Dedifferentiated amniotic fluid mesenchymal stem cell (primary cell): ENCODE data around the gene LAG3.
"Not testable (repeated sequence)": the region's sequence is repeated elsewhere in the genome, so short reads cannot be mapped to it uniquely, and the experiment has no call there.

Experiments used
- DNase-seq: peaks from one replicate; pipeline ENCODE4 v3.0.0-alpha.2; 2016; ENCODE audit errors: extremely low spot score

LAG3 gene

DNA sequence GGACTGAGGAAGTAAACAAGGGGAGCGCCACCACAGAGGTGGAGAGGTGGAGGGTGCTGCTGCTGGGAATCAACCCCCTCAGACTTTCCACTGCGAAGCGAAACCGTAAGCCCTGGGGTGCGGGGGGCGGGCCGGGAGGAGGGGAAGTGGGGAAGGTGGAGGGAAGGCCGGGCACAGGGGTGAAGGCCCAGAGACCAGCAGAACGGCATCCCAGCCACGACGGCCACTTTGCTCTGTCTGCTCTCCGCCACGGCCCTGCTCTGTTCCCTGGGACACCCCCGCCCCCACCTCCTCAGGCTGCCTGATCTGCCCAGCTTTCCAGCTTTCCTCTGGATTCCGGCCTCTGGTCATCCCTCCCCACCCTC, at the start of gene LAG3:
LAG3 (plus strand) TSS at position 190 of the 365 bp plus-strand sequence. CDS start 333 bp downstream, outside the sequence.
- DNase-seq, result no peak

DNA sequence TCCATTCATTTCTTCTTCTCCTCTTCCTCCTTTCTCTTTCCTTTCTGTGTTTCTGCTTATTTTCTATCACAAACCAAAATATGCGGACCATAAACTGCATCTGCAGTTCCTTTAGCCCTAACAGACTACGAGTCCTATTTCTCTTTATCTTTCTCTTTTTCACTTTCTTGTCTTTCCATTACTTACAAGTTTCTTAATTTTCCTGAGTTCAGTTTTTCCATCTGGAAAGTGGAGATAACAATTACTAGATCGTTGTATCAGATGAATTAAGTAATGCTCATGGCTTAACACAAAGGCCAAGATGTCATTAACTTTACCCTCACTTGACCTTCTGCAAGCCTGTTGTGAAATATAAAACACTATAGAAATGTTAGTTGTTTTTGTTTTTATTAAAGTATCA, 49.5 kb upstream of the LAG3 start:
- no peak for DNase-seq

DNA sequence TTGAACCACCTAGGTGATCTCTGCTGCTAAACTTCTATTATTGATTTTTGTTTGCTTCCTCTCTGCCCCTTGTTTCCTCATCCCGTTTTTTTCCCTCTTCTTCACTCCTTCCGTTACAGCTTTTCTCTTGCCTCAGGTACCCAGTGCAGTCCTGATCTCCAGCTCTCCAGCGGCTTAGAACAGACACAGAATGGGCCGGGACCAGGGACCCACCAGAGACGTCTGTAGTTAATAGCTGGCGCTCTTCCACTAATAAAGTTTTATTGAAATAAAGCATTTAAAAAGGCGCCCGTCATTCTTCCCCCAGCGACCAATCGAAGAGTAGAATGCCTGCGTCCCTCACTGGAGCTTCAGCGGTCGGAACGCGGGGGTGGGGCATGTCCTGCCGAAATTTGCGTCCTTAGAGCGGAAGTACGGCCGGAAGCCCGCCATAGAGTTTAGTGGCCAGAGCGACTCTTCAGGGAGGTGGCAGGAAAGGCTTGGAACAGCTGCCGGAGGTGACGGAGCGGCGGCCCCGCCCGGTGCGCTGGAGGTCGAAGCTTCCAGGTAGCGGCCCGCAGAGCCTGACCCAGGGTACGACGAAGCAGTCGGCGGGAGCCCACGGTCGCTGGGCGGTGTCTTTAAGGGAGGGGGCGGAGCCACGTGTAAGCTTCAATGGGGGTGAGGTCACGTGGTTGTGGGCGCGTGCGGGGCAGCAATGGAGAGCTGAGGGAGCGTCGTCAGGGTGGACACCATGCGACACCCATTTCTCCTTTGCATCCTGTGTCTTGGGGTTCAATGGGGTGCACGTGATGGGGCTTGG, 48.5 kb upstream of the LAG3 start, which contains the start of gene COPS7A:
COPS7A (plus strand) TSS at position 440 of the 802 bp plus-strand sequence. CDS start 611 bp downstream, outside the sequence.
- peak; percentile 98 for DNase-seq

DNA sequence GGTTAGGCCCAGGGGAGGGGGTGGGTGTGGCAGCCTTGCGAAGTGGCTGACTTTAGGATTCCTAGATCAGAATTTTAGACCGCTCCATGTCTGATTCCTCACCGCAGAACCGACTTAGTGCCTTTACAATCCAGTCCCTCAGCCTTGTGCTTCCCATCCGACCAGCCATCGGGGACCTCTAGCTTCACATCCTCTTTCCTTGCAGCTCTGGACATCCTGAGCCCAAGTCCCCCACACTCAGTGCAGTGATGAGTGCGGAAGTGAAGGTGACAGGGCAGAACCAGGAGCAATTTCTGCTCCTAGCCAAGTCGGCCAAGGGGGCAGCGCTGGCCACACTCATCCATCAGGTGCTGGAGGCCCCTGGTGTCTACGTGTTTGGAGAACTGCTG, 47.9 kb upstream of the LAG3 start:
- DNase-seq, result no peak

DNA sequence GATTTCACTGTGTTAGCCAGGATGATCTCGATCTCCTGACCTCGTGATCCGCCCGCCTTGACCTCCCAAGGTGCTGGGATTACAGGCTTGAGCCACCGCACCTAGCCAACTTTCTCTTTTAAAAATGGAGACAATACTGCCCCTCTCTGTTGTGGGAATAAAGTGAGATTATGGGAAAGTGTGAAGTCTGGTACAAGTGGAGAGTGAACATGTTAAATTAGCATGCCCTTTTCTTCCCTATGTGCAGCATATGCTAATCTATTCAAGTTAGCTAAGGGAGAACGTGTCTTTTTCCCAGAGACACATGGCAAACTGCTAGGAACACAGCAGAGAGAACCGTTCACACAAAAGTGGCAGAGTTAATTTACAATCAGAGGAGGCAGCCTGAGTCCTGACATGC, 47.0 kb upstream of the LAG3 start:
- DNase-seq, result no peak

DNA sequence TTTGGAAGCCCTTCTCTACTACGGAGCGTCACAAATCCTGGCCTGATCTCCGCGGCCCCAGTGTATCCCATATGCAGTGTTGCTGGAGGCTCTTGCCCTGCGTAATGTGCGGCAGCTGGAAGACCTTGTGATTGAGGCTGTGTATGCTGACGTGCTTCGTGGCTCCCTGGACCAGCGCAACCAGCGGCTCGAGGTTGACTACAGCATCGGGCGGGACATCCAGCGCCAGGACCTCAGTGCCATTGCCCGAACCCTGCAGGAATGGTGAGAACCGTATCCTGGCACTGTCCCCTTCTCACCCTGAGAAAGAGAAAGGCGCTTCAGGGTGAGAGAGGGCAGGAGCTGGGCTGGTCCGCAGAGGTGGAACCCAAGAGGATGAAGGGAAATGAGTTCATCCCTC, 43.1 kb upstream of the LAG3 start:
- no peak for DNase-seq

DNA sequence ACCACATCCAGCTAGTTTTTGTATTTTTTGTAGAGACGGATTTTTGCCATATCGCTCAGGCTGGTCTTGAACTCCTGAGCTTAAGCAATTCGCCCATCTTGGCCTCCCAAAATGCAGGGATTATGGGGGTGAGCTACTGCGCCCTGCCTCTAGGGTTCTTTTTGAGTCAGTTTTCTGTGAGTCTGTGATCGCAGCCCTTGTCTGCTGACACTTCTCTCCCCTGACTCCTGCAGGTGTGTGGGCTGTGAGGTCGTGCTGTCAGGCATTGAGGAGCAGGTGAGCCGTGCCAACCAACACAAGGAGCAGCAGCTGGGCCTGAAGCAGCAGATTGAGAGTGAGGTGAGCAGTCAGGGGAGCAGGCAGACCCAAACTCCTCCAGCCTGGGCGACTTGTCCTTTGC, 42.2 kb upstream of the LAG3 start:
- DNase-seq, result no peak

DNA sequence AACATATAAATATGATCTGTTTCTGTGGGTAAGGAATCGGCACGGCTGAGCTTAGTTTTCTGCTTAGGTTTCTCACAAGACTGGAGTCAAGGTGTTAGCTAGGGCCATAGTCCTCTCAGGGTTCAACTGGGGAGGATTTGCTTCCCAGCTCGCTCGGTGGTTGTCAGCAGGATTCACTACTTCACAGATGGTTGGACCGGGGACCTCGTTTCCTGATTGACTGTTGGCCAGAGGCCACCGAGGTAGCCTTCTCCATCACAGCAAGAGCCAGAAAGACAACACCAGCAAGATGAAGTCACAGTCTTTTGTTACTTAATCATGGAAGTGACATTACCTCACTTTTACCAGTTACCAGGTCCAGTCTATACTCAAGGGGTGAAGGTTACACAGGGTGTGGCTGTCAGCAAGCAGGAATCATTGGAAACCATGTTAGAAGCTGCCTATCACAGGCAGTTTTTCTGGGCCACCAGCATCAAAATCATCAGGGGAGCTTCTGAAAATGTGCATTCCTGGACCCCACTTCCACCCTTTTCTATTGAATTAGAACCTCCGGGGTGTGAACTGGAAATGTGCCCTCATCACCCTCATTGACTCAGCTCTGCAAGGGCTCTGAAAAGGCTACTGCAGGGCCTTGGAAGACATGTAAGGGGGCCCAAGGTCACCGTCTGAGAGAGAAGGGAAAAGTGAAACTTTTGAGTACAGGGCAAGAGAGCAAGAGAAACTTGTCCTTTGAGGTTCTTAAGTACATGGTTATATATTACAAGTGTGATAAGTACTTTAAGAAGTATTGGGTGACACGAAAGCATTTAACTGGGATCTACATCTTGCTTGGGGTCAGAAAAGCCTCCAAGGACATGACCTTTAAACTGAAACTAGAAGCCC, 37.6 kb upstream of the LAG3 start:
- no peak for DNase-seq

DNA sequence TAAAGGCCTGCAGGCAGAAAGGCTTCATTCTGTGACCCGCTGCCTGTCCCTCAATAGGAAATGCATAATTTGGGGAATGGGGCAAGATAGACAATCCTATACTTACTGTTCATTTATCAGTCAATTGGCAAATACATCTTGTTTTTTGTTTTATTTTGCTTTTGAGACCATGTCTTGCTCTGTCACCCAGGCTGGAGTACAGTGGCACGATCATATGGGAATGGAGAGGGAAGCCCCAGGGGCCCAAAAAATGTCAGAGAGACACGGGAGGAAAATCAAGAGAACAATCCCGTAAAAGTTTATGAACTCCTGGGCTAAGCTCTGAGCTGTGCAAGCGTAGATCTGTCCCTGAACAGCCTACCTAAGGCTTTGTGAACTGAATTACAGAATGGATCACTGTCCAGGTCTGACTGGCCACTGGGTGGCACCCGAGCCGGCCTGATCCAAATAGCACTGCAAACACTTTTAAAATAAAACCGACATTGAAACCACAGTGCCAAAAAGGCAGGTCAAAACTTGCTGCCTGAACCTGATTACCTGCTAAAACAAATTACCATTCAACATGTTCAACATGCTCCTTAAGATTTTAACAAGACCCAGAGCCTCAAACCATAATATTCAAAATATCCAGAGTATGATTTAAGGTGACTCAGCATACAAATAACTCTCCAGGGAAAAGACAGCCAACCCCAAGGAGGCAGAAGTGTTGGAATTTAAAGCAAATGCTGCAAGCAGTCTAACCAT, 36.7 kb upstream of the LAG3 start:
- DNase-seq, result peak; percentile 47

DNA sequence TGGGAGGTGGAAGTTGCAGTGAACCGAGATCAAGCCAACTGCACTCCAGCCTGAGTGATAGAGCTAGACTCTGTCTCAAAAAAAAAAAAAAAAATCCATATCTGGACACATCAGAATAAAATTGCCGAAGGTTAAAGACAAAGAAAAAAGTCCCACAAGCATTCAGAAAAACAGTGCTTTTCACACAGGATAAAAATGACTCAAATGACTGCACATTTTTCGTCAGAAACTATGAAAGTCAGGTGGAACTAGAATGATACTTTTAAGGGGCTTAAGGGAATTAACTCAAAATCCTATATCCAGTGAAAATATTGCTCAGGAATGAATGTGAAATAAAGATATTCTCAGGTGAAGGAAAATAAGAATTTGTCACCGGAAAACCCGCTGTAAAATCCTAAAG, 35.6 kb upstream of the LAG3 start:
- DNase-seq, result no peak

DNA sequence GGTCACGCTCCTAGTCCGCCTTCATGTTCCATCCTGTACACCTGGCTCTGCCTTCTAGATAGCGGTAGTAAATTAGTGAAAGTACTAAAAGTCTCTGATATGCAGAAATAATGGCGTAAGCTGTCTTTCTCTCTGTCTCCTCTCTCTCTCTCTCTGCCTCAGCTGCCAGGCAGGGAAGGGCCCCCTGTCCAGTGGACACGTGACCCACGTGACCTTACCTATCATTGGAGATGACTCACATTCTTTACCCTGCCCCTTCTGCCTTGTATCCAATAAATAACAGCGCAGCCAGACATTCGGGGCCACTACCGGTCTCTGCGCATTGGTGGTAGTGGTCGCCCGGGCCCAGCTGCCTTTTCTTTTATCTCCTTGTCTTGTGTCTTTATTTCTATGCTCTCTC, 30.2 kb upstream of the LAG3 start:
- not testable (repeated sequence) for DNase-seq

DNA sequence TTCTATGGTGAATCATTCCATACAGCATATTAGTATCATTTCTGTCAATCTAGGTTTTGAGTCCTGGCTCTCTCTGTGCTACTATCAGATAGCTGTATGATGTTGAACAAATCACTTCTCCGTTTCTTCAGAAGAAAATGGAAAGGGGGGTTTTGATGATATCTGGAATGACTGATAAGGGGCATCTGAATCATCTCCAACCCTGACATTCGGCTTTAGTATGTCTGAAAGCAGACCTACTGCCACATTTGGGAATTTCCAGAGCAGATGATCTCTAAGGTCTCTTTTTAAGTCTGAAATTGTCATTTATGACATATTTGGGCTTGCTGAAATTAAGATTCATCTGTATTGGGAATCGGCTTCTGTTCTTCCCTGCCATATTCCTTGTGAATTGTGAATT, 29.5 kb upstream of the LAG3 start:
- DNase-seq, result no peak

DNA sequence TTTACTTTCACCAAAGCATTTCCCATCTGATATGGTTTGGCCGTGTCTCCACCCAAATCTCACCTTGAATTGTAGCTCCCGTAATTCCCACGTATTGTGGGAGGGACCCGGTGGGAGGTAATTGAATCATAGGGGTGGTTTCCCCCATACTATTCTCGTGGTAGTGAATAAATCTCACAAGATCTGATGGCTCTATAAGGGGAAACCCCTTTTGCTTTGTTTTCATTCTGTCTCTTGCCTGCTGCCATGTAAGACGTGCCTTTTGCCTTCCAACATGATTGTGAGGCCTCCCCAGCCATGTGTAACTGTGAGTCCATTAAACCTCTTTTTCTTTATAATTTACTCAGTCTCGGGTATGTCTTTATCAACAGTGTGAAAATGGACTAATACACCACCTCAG, 29.0 kb upstream of the LAG3 start:
- not testable (repeated sequence) for DNase-seq

DNA sequence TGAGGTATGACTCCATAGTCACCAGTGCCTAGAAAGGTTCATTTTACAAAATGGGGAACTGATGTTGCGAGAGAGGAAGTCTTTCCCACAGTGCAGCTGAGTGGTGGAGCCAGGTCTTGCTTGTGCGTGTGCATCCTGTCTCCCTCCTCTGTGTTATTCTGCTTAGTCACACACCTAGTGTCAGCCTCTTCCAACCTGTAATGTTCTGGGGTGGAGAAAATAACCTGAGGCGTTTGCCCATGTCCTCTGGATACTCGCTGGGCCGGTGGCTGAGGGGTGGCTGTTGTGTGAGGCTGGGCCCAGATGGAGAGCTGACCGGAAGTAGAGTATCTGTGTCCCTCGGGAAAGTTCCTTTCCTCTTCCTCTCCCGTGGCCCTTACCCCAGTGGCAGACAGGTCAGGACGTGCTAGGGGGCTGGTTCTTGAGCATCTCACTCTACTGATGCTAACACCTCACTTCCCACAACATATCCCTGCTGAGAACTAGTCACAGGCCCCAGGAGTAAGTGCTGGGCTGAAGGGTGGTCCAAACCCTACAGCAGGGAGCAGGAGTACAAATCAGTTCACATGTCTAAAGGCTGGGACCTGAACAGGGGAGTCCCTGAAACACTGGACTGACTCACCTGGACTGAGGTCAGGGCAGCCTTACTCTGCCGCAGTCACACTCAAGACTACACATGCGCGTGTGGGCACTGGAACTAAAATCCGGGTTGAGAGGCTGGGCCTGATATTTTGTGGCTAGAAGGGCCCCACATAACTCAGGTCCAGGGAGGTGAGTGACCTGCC, 26.4 kb upstream of the LAG3 start:
- DNase-seq, result no peak

DNA sequence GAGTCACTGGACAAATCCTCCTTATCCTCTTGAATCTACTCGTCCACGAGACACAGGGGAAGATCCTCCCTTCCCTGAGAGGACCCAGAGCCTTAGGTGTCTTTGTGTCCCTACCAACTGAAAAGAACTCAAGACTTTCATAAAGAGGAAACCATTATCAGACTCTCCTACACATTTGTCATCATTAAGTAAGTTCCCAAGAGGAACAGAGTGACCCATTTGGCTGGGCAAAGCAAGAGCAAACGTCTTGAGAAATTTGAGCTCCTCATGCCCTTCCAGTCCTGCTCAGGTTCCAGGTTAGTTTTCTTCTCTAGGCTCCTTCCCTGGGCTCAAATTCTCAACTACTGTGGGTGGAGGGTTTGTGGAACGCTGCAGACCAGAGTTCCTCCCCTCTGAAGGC, 25.1 kb upstream of the LAG3 start:
- no peak for DNase-seq

DNA sequence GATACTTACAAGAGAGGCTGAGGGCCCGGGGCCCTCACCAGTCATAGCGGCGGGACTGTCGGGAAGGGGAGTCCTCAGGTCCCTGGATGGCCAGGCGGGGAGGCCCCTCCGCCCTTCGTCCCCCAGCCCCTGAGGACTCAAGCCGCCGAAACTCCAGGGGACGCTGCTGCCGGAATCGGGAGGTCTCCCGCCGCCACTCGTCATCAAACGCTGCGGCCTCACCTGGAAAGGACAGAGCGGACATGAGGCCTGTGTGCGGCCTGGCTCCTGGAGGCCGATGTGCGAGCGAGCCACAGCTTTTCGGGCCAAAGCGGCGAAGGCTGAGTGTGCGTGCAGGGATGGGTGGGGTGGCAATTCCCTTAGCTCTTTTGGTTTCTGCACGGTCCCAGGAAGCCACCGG, 23.6 kb upstream of the LAG3 start:
- DNase-seq, result no peak

DNA sequence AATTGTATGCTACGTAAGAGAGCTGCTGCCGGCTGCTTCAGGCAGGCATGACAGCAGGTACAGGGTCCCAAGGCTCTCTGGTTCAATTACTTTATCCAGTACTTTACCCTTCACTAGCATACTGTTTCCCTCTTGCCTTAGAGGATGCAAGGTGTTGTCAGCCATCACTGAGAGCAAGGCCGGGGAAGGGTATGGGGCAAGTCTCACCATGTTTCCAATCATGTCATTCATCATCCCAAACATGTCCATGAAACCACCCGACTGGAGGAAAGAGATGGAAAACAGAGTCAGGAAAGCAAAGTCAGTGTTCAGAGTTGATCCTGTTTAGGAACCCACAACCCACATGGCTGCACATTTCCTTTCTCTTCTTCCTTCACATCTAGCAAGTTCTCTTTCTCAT, 21.8 kb upstream of the LAG3 start:
- DNase-seq, result no peak

DNA sequence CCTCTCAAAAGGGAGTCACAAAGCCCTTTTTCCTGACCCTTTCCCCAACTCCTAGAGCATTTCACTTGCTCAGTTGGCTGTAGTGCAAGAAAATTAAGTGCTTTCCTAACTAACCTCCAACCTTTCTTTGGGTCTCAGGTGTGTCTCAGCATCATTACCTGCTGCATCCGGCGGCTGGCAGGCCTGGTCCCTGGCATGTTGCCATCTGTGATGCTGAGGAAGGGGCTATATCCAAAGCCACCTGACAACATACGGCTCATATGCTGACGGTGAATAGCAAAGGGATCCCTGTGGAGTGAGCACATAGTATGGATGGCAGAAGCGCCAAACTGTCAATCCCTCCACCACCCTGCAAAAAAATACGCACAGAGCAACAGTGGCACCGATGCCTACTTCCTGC, 20.6 kb upstream of the LAG3 start:
- no peak for DNase-seq

DNA sequence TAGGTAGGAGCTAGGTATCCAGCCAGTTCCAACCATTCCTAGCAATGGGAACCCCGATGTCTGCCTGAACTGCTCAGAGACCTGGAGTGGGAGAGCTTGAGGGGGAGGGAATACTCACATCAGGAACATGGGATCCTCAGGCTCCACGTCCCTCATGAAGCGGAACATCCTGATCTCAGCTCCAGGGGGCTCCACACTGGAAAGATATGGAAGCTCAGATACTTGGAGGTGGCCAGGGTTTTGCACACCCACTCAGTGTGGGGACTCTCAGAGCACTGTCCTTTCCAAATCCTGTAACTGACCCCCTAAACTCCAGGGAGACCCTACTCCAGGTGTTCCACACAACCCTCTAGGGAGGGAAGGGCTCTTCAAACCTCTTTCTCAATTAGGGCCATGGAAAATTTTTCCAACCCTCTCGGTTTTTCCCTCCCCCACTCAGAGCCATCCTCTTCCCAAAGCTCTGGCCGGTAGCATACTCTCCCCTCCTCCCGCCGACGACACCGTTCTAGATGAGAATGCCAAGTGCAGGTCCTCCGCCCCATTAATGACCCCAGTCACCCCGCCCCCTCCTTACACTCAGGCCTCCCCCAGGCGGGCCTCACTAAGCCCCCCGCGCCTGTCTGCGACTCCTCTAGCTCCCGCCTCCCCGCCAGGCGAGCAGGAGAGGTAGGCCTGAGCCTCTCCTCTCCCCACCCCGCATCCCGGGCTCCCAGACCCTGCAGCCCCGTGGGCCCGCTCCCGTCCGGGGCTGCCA, 20.0 kb upstream of the LAG3 start:
- DNase-seq, result peak; percentile 56

DNA sequence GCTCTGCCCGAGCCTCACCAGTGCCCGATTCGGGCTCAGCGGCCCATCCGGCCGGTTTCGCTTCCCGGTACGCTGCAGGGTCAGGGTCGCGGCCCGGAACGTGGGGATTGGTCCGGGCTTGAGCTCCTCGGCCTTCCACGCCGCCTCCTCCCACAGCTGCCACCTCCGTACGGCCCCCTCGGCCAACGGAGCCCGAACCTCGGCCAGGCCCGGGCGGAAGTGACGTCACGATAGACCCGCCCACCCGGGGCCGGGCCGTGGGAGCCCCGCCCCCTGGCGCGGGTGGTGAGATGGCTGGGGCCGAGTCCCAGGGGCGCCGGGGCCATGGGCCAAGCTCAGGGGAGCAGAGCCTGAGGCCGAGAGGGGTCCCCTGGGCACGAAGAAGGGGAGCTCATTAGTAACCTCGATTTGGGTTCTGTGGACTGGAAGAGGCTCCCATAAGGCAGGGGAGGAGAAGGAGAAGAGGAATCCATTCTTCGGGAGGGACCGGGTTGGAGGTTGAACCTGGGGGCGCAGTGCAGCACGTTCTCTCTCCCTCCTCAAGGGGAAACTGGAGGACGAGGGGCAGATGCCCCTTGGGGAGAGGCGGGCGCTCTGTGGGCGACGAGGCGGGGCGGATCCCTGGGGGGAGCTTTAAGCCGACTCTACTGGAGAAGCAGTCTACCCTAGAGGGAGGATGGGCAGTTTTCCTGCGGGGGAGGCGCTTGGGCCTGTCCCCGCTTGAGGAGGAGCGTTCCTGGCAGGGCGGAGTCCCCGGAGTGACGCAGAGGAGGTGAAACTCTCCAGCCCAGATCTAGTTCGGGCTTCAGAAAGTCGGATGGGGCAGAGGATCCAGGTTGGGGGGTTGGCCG, 19.2 kb upstream of the LAG3 start, which contains the start of gene MLF2:
MLF2 (minus strand) TSS at position 221 of the 851 bp plus-strand sequence. CDS start 807 bp downstream, outside the sequence.
- DNase-seq, result peak; percentile 99
